HG03469 (cell line): ENCODE measurements around the gene FOXO3.
"Not testable (repeated sequence)": the region's sequence is repeated elsewhere in the genome, so short reads cannot be mapped to it uniquely, and the experiment has no call there.

Experiments used
- ATAC-seq: cut with Tn5 transposase; IDR thresholded peaks from one replicate; pipeline ENCODE4 v1.9.1; 2021; ENCODE audit warnings: mild to moderate bottlenecking, moderate library complexity, moderate number of reproducible peaks; ENCODE audit not compliant: unreplicated experiment

The FOXO3 gene

DNA sequence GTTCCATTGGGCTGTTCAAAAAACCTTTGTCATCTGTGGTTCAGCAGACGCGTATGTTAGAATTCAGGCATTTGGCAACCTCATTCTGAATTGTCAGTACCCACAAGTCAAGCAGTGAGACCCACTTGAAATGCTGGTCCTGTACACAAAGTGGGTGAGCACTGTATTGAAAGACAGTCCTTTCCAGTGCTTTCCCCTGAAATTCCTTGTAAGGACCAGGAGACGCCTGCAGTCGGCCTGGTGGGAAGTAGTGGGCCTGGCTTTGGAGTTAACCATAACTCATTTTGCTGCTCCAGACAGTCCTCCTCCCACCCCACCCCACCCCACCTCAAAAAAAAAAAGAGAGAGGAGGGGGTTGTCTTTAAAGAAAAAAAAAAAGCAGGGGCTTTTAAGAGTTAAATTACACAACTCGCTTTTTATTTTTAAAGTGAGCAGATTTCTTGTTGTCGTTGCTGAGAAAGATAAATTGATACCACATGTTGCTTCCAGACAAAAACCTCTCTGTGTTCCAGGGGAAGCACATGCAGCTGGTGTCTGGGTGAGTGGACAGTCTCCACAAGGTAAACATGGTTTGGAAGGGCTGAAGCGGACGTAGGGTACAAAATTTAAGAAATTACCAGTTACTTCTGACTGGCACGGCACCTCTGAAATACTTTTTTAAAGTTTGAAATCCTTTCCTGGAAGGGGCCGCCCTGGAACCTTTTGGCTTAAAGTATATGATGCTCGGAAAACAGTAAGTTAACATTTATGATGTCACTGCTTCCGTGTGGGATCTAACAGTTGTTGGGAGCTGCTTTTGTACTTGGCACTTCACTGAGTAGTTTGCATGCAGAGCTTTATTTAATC lies 95.3 kb downstream of the FOXO3 start:
- no peak for ATAC-seq

- no peak for ATAC-seq
These were observed 96.1 kb downstream of the FOXO3 start for GRCh38 chr6:108656836-108657235.

- no peak for ATAC-seq
These were observed 97.5 kb downstream of the FOXO3 start for GRCh38 chr6:108658174-108658573.

DNA sequence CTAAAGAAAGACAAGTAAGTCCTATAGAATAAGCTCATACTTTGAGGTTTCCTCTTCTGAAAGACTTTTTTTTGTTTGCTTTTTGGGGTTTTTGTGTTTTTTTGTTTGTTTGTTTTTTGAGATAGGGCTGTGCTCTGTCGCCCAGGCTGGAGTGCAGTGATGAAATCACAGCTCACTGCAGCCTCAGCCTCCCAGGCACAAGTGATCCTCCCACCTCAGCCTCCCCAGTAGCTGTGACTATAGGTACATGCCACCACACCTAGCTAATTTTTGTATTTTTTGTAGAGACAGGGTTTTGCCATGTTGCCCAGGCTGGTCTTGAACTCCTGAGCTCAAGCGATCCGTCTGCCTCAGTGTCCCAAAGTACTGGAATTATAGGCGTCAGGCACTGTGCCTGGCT lies 98.1 kb downstream of the FOXO3 start:
- not testable (repeated sequence) for ATAC-seq

DNA sequence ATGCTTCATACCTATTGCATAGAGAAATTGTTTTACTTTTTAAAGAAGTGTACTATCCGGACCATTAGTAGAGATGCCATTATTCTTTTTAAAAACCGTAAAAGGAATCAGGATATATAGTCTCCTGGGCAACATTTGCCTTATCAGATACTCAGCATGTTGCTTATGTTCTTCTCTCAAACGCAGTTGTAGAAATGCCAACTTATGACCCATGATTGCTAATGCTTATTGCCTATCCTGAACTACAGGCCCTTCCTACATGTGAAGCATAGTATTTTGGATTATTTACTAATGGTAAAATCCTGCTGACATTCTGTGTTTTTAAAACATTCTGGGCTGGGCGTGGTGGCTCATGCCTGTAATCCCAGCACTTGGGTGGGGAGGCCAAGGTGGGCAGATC lies 99.5 kb downstream of the FOXO3 start:
- no peak for ATAC-seq

DNA sequence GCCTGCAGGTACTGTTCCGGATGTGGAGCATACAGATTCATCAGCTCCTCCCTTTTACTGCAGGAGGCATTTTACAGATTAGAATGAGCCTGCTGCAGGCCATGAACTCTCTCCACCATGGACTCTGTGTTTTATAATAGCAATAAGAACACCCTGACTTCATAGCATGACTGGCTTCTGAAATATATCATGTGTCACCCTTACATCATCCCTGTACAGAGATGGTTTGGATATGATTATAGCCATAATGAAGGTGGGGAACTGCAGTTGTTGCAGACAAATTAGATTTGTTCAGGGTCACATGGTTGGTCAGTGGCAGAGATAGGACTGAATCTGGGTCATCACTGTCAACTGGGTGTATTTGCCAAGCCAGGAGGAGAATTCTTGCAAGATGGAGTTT lies 100.7 kb downstream of the FOXO3 start:
- no peak for ATAC-seq

DNA sequence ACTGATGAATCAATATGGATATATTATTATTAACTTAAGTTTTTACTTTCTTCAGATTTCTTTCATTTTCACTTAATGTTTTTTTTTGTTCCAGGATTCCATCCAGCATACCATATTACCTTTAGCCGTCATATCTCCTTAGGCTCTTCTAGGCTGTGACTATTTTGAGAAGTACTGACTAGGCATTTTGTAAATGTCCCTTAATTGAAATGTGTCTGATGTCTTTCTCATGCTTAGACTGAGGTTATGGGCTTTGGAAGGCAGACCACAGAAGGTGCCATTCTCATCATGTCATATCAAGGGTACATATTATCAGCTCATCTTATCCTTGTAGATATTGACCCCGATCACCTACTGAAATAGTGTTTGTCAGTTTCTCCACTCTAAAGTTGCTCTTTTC lies 101.3 kb downstream of the FOXO3 start:
- ATAC-seq: no peak

DNA sequence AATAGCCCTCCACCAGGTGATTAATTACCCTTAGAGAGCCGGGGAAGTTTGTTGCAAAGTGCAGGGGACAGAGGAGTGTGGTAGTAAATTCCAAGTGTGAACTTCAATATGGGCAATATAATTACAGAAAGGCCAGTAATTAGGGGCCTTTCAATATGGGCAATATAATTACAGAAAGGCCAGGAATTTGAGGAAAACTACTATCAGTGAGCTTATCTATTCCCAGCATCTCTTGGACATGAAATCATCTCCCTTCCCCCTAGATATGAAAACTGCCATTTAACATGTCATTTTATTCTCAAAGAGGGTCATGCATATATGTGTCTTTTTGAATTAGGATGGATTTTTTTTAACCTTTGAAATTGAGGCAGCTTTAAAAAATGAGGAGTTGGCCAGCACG lies 102.0 kb downstream of the FOXO3 start:
- ATAC-seq: no peak

- ATAC-seq: not testable (repeated sequence)
These were observed 102.9 kb downstream of the FOXO3 start for GRCh38 chr6:108663494-108664064.

GRCh38 chr6:108665495-108666196 lies 104.9 kb downstream of the FOXO3 start:
- ATAC-seq: no peak

DNA sequence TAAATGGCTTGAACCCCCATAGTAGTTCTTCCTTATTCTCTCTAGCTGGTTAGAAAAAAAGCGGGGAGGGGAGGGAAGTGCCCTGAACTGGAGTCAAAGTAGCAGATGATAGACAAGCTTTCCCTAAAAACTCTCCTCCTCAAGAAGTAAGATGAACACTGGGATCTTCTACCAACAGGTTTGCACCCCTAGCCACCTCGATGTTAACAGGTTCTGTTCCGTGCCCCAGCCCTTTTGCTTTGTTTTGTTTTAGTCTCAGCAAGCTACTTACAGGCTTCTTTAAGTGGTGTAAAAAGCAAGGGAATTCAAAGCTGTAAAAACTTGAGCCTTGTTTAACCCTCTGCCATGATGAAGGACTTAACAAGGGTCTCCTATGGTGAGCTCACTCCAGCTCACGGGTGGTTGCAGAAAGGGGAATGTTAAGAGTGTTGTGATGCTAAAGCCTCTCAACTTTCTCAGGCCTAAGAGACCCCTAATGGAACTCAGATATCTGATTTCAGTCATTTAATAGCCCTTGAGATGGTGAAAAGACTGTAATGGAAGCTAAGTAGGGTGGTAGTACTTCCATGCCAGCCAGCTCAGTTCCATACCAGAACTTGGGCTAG lies 106.0 kb downstream of the FOXO3 start:
- no peak for ATAC-seq

- ATAC-seq: no peak
These were observed 107.3 kb downstream of the FOXO3 start for GRCh38 chr6:108667993-108668392.

GRCh38 chr6:108669673-108670072 lies 109.0 kb downstream of the FOXO3 start:
- no peak for ATAC-seq

GRCh38 chr6:108671175-108671574 lies 110.5 kb downstream of the FOXO3 start:
- ATAC-seq: no peak

DNA sequence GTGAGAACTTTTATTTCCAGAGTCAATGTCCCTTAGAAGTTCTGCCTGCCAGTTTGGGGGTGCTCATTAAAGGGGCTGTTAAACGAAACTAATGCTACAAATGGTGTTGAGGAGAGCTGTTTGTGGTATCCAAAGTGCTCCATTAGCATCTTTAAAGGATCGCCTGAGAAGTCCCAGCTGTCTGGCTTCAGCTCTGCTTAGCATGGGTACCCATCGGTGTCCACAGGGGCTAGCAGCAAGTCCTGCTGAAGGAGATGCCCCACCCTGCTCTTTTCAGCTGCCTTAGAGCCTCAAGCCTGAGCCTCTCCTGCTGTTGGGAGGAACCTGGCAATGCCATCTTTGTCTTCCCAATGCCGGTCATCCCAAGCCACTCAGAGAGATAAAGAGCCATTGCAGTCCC lies 111.1 kb downstream of the FOXO3 start:
- no peak for ATAC-seq

DNA sequence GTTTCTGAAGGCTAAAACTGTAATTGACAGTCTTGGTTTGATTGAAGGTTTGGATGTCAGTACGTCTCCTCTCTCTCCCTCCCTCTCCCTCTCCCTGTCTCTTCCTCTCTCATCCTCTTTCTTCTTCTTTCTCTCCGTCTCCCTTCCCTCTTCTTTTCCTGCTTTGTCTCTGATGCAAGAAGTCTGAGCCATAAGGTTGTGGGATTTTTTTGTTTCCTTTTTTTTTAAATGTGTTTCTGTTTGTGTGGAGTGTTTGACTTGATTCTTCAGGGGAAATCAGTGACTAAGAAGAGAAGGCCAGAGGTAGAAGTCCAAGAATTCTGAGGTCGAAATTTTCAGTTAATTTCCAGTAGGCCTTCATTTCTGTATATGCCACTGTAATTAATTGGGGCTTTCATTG lies 111.9 kb downstream of the FOXO3 start:
- no peak for ATAC-seq

DNA sequence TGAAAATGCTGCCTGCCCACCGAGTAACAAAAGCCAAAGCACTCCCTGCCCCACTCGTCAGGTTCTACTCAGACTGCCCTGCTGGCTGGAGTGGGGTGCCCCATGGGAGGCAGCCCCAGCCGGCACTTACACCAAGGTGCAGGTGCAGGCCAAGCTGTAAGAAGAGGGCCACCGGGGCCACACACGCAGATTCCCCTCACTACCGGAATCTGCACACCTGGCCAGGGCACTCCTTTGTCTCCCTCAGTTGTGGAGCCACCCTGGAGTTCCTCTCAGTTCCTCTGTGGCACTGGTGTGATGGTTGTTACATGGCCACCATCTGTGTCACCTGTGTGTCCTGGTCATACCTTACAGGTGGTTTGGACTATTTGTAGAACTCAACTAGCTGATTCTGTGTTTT lies 112.4 kb downstream of the FOXO3 start:
- ATAC-seq: no peak

- no peak for ATAC-seq
These were observed 112.9 kb downstream of the FOXO3 start for GRCh38 chr6:108673602-108674001.

GRCh38 chr6:108675226-108676200 lies 114.8 kb downstream of the FOXO3 start:
- ATAC-seq: no peak

GRCh38 chr6:108676555-108676954 lies 115.8 kb downstream of the FOXO3 start:
- no peak for ATAC-seq
